ENCODE results near the gene KIAA1217.

Gene KIAA1217, protein sequence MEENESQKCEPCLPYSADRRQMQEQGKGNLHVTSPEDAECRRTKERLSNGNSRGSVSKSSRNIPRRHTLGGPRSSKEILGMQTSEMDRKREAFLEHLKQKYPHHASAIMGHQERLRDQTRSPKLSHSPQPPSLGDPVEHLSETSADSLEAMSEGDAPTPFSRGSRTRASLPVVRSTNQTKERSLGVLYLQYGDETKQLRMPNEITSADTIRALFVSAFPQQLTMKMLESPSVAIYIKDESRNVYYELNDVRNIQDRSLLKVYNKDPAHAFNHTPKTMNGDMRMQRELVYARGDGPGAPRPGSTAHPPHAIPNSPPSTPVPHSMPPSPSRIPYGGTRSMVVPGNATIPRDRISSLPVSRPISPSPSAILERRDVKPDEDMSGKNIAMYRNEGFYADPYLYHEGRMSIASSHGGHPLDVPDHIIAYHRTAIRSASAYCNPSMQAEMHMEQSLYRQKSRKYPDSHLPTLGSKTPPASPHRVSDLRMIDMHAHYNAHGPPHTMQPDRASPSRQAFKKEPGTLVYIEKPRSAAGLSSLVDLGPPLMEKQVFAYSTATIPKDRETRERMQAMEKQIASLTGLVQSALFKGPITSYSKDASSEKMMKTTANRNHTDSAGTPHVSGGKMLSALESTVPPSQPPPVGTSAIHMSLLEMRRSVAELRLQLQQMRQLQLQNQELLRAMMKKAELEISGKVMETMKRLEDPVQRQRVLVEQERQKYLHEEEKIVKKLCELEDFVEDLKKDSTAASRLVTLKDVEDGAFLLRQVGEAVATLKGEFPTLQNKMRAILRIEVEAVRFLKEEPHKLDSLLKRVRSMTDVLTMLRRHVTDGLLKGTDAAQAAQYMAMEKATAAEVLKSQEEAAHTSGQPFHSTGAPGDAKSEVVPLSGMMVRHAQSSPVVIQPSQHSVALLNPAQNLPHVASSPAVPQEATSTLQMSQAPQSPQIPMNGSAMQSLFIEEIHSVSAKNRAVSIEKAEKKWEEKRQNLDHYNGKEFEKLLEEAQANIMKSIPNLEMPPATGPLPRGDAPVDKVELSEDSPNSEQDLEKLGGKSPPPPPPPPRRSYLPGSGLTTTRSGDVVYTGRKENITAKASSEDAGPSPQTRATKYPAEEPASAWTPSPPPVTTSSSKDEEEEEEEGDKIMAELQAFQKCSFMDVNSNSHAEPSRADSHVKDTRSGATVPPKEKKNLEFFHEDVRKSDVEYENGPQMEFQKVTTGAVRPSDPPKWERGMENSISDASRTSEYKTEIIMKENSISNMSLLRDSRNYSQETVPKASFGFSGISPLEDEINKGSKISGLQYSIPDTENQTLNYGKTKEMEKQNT (N-terminal part only)

DNA sequence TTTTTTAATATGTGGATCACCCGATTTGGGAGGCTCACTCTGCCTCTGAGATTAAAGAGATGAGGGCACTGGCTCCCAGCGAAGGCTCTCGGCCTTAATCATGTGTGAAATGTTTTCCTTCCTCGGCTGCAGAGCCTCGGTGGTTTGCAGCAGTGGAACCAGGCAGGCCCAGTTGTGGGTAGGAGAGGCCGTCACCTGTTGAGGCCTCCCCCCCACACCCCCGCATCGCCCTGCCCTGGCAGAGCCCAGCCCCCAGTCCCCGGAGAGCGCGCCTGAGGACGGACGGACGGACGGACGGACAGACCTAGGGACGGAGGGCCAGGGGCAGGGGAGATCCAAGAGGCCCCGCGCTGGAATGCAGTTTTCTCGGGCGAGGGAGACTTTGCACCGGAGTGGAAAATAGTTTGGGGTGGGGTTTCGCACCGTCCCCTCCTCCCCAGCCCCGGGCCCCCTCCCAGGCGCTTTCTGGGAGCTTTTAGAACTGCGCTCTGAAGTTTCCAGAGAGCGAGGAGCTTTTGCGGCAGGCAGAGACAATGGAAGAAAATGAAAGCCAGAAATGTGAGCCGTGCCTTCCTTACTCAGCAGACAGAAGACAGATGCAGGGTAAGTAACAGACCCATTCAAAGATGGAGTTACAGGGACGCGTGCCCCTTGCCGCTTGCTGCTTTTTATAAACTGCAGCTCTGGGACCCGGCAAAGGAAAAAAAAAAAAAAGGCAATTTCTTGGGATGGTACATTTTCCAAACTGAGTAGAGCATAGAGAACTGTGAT, at the start of gene KIAA1217:
KIAA1217 (plus strand) TSS at position 478 of the 771 bp plus-strand sequence; CDS start at position 534, 56 bp downstream.
- DNase-seq, result no peak

DNA sequence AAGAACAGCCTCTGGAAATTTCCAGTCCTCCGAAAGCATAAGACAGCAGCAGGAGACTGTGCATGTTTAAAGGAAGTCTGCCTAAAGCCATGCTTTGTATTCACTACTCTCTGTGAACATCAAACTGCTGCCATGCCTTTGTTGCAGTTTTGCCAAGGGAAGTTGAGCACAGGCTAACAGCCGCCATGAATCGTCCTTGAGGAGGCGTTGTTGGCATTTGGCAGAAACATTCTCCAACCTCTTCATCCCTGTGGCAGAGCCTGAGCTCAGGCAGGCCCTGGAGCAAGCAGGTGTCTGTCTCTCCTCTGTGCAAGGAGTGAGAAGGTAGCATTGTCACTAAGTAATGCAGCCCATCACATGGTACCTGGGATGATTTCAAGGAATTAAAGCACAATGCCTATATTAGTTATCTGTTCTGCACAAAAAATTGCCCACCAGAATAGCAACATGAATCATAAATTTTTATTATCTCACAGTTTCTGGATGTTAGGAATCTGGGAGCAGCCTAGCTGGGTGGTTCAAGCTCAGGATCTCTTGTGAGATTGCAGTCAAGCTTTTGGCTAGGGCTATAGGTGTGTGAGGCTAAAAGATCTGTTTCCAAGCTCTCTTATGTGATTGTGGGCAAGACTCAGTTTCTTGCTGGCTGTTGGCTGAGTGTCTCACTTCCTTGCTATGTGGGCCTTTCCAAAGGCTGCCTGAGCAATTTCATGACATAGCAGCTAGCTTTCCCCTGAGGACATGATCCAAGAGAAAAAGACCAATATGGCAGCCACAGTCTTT, 46.5 kb upstream of the KIAA1217 start:
- no peak for DNase-seq

DNA sequence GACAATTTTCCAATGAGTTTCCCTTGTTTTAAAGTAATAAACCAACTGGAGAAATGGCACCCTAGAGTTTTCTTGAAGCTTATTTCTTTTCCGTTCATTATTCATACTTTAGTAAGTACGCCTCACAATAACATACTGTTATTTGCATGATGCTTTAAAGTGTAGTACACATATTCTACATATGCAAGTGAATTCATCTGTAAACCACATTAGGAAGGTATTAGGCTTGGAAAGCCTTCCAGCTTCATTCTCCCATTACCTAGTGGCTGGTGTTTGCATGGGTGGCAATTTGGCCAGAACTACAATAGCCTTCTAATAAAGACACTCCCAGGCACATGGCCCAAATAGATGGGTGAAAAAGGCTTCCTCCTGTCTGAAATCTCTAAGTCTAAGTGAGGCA, 45.5 kb upstream of the KIAA1217 start:
- DNase-seq, result no peak

DNA sequence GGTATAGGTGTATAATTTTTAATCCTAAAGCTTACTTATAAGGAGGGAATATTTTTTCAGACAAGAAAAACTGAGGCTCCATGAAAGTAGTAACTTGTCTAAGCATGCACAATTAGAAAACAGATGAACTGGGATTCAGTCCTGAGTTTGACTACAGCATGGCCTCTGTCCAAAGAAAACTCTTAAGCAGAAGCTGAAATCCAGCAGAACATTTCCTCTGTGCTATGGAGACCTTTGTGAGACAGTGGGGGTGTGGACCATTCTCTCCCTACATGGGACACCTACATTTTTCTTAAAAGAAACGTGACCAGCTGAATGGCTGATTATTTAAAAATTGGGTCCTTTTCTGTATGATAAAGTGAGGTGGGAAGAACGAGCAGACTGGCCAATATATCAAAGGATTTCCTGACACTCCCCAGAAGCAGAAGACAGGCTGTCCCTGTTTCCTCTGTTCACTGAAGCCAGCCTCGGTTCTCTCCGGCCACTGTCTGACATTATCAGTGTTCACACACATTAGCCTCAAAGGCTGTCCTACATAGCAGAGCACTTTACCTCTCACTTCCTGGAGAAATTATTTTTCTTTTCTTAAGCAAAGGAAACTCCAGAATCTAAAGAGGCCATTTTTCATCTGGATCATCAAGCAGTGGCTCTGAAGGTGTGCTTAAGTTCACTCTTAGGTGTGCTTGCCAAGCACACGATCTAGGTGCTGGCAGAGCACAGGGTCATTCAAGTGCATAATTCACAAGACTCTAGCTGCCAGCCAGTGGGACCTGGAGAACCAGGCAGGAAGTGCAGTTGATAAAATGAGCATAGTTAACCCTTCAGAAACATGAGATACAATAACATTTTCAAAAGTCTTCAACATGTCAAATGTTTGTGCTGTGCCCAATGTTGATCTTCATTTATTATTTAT, 40.4 kb upstream of the KIAA1217 start:
- DNase-seq, result no peak

DNA sequence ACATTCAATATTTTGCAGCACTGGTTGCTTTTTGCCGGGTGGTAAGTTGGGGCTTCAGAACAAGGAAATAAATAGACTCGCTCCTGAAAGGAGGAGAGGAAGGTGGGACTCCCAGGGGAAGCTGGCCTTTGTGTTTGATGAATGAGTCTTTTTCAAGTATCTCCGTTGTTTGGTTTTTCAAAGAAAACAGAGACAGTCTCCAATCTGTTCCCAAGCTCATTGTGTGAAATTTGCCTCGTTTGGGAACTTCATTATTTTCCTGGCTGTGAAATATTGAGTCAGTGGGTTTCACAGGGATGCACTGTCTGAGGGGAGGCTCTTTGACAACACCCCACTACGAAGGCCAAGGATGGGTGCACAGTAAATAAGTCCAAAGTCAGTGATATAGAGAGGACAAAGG, 38.7 kb upstream of the KIAA1217 start:
- no peak for DNase-seq

DNA sequence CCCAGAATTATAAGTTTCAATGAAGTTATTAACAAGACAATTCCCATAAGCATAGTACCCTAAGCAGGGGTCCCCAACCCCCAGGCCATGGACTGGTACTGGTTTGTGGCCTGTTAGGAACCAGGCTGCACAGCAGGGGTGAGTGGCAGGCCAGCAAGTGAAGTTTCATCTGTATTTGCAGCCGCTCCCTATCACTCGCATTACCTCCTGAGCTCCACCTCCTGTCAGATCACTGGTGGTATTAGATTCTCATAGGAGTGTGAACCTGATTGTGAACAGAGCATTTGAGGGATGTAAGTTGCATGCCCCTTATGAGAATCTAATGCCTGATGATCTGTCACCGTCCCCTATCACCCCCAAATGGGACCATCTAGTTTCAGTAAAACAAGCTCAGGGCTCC, 36.0 kb upstream of the KIAA1217 start:
- DNase-seq, result no peak

DNA sequence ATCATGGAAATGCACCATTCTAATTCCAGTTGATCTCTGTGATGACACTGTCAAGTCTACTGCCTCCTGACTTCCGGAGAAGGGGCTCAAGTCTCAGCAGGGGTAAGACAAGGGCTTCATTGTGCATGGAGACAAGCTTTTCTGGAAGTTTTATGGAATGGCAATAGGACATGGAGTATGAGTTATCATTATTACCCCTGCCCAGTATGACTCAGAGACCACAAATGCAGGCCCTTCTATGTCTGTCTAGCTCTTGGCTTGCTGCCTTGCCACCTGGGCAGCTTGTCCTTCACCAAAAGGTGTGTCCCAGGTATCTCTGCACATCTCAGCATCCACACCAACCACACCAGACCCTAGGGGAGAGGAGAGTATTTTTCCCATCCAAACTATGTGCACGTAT, 34.9 kb upstream of the KIAA1217 start:
- DNase-seq, result no peak

DNA sequence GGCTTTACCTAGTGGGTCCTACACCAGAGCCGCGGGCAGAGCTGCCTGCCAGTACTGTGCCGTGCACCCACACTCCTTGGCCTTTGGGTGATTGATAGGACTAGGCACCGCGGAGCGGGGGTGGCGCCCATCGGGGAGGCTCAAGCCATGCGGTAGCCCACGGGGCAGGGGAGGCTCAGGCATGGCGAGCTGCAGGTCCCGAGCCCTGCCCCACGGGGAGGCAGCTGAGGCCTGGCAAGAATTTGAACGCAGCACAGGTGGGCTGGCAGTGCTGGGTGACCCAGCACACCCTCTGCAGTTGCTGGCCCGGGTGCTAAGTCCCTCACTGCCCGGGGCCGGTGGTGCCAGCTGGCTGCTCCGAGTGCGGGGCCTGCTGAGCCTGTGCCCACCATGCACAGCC, 32.3 kb upstream of the KIAA1217 start:
- no peak for DNase-seq

DNA sequence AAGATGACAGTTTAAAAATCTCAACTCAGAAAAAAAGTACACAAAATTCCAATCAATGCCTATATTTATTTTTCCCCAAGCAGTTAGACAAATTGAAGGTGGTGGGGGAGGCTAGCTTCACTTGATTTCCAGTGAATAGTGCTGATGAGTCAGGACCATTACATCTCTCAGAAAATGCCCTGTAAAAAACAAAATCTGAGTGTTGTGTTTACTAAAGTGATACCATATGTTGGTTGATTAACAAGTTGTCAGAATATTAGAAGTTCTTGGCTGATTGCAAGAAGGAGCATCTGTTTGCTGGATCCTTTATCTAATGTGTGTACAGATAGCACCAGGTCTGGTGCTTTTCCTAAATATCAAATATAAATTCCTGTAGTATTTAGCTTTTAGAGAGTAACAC, 31.3 kb upstream of the KIAA1217 start:
- DNase-seq, result no peak

DNA sequence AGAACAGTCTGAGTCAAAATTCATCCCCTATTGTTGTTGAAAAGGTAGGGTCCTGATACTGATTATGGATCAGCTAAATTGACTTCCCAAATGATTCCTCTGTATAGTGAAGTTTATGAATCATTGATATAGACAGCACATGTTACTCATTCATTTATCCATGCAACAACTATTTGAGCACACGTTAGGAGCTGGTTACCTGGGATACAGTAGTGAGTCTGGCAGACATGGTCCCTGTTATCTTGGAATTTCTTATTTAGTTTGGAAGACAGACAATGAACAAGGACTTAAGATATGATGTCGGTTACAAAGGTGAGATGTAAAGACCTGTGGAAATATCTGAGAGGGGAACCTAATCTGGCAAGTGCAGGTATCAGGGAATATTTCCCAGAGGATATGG, 28.0 kb upstream of the KIAA1217 start:
- DNase-seq, result no peak

DNA sequence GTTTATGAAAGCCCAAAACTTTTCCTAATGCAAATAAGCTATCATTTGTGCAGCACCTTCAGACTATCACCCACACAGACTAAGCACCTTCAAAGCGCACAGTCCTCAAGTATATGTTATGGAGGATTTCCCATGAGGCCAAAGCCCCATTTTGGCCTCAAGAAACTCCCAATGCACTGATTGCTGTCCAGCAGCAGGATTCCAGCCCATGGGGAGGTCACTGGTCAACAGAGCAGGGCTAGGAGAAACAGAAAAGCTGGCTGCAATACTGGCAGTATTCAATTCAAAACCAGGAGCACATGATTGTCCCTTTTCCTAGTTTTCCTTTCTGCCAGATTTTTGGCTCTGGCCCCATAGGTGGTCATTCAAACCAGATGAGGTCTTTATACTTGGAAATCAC, 24.5 kb upstream of the KIAA1217 start:
- DNase-seq, result no peak

DNA sequence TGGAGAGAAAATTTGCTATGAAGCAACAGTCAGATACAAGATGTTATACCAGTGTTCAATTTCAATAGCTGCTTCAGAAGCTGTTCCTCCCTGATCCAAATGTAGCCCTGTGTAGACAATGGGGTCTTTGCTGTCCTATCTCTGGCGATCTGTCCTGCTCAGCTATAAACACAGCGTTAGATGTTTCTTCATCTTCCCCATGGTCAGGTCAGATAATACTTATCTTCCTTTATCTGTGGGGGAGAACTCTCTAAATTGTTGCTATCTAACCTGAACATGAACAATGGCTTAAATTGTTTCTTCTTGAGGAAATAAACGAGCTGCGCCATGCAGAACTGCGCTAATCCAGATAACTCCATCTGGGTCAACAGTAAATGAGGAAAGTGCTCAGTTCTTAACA, 15.6 kb upstream of the KIAA1217 start:
- DNase-seq, result no peak

DNA sequence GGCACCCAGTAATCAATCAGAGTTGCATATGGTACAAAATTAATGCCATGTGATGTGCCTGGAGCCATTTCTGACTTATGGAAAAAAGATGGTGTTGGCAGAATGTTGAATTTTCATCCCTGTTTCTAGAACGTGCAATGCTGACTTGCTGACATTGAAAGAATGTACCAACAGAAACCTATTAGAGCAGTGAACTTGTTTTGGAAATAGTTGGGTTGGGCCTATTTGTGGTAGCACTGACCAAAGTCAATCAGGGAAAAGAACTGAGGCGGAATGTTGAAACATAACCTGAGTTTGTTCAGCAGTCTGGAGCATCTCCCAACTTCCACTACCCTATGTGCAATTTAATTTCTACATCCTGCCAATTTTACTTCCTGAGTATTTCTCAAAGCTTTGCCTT, 11.7 kb upstream of the KIAA1217 start:
- no peak for DNase-seq

DNA sequence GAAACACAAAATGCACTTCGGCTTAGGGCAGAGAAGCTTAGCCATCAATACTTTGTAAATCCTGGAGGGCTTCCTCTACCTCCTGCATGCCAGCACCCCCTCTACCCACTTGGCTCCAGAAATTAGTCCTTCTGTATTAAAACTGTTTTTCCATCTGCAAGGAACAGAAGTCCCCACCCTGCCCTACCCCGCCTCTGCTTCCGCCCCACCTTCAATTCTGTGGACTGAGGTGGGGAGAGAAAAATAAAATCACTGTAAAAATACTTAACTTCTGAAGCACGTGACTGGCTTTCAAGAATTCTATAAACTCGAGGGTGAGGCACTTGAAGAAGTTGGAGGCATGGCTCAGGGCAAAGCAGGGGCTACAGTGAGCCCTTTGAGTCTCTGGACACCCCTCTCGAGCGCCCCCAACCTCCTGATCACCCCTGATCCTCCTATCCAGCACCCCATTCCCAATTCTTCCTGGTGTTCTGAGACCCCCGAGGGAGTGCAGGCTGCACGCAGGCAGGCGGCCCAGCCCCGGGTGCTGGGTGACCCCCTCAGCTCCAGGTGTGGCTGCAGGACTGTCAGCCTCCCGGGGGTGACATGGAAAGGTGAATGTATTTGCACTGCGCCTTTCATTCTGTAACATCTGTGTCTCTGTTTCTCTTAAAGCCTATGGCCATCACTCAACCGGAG, 7.3 kb upstream of the KIAA1217 start:
- no peak for DNase-seq

DNA sequence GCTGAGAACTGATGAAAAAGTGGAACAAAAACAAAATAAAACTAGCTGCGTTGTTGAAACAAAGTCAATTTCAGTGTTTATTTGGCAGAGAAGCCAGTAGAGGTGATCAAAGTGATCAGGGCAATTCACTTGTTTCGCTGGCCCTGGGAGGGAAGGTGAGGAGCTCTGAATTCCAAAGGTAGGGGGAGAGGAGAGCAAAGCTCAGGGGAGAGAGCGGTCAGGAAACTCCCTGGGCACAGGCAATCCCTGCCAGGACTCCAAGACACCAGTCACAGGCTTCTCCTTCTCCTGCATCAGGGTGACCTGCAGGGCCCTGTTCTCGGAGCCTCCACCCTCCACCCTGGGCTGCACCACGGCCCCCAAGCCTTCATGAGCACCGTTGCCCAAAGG, 6.8 kb upstream of the KIAA1217 start:
- no peak for DNase-seq

DNA sequence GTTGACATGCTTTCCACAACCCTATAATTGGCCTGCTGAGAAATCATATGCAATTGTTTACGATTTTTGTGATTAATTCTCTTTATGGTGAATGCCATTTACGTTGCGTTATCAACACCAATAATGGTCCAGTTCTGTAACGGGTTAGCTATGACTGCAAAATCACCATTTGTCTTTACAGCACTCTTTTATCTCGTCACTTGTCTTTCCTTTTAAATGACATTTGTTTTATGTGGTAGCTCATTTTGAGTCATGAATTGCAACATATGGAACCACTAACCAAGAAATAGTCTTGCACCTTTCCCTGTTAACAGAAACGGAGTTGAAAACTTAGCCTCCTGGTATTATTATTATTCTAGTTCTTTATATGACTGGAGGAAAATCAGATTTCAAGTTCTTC, 3.1 kb upstream of the KIAA1217 start:
- DNase-seq, result no peak

DNA sequence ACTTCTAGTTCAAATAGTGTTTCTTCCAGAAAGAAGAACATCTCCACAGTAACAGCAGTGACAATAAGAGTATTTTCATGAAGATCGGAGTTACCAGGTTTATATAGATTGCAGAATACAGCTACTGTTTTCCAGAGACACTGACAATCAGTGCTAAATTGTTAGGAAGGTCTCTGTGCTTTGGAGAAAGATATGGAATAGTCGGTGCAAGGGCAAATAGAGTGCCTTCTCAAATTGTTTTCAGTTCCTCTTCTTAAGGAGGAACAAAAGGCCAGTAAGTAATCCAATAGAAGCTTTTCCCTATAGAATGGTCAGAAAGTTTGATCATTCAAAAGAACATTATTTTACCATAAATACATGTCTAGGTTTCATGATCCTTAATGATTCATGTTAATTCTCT, 2.6 kb upstream of the KIAA1217 start:
- DNase-seq, result no peak

DNA sequence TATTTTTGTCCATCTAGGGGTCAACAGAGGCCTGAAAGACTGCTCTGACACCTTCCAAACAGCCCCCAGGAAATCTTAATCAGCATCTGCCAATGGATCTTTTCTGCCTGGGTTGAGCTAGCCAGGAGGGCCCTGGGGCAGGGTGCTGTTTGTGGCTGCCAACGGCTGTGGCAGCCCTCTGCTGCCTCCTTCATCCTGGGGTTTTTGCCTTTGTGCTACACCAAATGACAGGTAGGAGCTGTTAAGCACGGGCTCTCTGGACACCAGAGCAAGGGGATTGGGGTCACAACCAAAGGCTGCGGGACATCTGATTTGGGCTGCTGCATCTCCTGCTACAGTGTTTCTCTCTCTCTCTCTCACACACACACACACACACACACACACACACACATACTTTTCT, 2.0 kb upstream of the KIAA1217 start:
- DNase-seq, result no peak

DNA sequence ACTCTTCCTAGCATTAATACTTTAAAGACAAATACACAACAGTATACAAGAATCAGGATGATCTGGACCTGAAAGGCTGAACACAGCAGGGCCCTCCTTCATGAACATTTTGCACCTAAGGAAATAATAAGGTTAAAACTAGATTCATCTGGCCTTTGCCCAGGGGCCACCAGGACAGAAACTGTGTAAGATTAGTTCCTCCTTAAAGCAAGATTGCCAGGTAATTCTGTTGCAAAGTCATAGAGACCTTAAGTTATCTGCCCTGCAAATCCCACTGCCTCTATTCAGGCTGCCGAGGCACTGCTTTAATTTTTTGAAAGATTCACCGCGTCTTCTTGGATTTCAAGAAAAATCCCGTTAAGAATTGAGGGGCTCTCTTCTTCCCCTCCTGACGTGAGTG, 1.6 kb upstream of the KIAA1217 start:
- no peak for DNase-seq
